ENCODE results near the gene ZNF260. TPM values are rescaled to one million over a fixed set of nuclear protein-coding genes. Genes with fewer than 3 reads are reported as not detected.

The ZNF260 gene
- total RNA-seq: 9.2 and 21.6 TPM in 2 replicates

GRCh38 chr19:36528194-36528920 is at the start of gene ZNF260:
Gene ZNF260 (minus strand): TSS chr19:36528271. CDS start chr19:36515238, 13,033 bp downstream.

GRCh38 chr19:36573020-36573894 is 45.2 kb upstream of the ZNF260 start, which contains the start of gene ZNF529:
Gene ZNF529 (minus strand): TSS chr19:36573292. CDS start chr19:36572346, 946 bp downstream.

GRCh38 chr19:36489118-36489919 is 38.8 kb downstream of the ZNF260 start, which contains the start of gene ZNF566:
Gene ZNF566 (minus strand): TSS chr19:36489561. CDS start chr19:36476557, 13,004 bp downstream.

Other genes with a start within 250 kb of the ZNF260 start
- gene ZFP14, start 149.1 kb downstream of the ZNF260 start, total RNA-seq: 2.3 and 4.7 TPM in 2 replicates
- 6.4 and 10.1 TPM in 2 replicates for gene ZFP82, start 109.6 kb downstream of the ZNF260 start, total RNA-seq
- 6.4 and 8.6 TPM in 2 replicates for gene ZNF566, start 38.7 kb downstream of the ZNF260 start, total RNA-seq
- 8.5 and 11.2 TPM in 2 replicates for gene ZNF529, start 45.0 kb upstream of the ZNF260 start, total RNA-seq
- 6.8 and 9.6 TPM in 2 replicates for gene ZNF382, start 77.0 kb upstream of the ZNF260 start, total RNA-seq
- gene ZNF461, start 138.6 kb upstream of the ZNF260 start, total RNA-seq: 8.7 and 10.9 TPM in 2 replicates
- 4.0 and 7.9 TPM in 2 replicates for gene ZNF567, start 159.3 kb upstream of the ZNF260 start, total RNA-seq
- 2.9 and 3.1 TPM in 2 replicates for gene ZNF850, start 244.5 kb upstream of the ZNF260 start, total RNA-seq

Measured in uterine smooth muscle cell (primary cell).